DMS153 treated with DMSO at 0.1 percent for 48 hours (cell line): Measurements from ENCODE around the gene SLAMF7.
"Not testable (repeated sequence)": the region's sequence is repeated elsewhere in the genome, so short reads cannot be mapped to it uniquely, and the experiment has no call there.

Experiments used
- DNase-seq: peaks from one replicate; lab custom pipeline; 2025; ENCODE audit not compliant: unreplicated experiment; lab: John Stamatoyannopoulos, UW

SLAMF7 gene

GRCh38 chr1:160773093-160773492 is 34.0 kb downstream of the SLAMF7 start:
- DNase-seq: no peak

GRCh38 chr1:160774886-160775719 is 36.1 kb downstream of the SLAMF7 start:
- no peak for DNase-seq

GRCh38 chr1:160776178-160776577 is 37.1 kb downstream of the SLAMF7 start:
- no peak for DNase-seq

- DNase-seq: no peak
Observed at GRCh38 chr1:160777486-160778089, 38.5 kb downstream of the SLAMF7 start.

- no peak for DNase-seq
Observed at GRCh38 chr1:160778976-160779375, 39.9 kb downstream of the SLAMF7 start.

- DNase-seq: no peak
Observed at GRCh38 chr1:160779626-160780397, 40.8 kb downstream of the SLAMF7 start.

- no peak for DNase-seq
Observed at GRCh38 chr1:160780398-160780755, 41.3 kb downstream of the SLAMF7 start.

GRCh38 chr1:160781186-160781766 is 42.2 kb downstream of the SLAMF7 start:
- peak; percentile 62 for DNase-seq

- DNase-seq: no peak
Observed at GRCh38 chr1:160781914-160782689, 43.1 kb downstream of the SLAMF7 start.

GRCh38 chr1:160782988-160783765 is 44.1 kb downstream of the SLAMF7 start:
- not testable (repeated sequence) for DNase-seq

- no peak for DNase-seq
Observed at GRCh38 chr1:160789051-160789701, 50.1 kb downstream of the SLAMF7 start.

- no peak for DNase-seq
Observed at GRCh38 chr1:160789702-160790611, 50.9 kb downstream of the SLAMF7 start.

GRCh38 chr1:160794376-160794775 is 55.3 kb downstream of the SLAMF7 start:
- DNase-seq: no peak

- DNase-seq: no peak
Observed at GRCh38 chr1:160795951-160796383, 56.9 kb downstream of the SLAMF7 start, which contains the start of gene LY9. LY9 (plus strand) TSS chr1:160796174; CDS start chr1:160796188, 14 bp downstream.

GRCh38 chr1:160797271-160797709 is 58.2 kb downstream of the SLAMF7 start:
- no peak for DNase-seq

- DNase-seq: no peak
Observed at GRCh38 chr1:160797861-160798273, 58.8 kb downstream of the SLAMF7 start.

GRCh38 chr1:160798439-160798838 is 59.4 kb downstream of the SLAMF7 start:
- no peak for DNase-seq

- DNase-seq: no peak
Observed at GRCh38 chr1:160799641-160800040, 60.6 kb downstream of the SLAMF7 start.
